Suprapubic skin (tissue), 3 donors: ENCODE data around the gene LBHD2.

ENCODE experiments used
- CTCF ChIP-seq, 2 donors: fragments of 200-600 bp in 1 of 2; fragments of 450-650 bp in 1 of 2; sonication (generic) in 1 of 2; IDR thresholded peaks; one replicate each; pipeline ENCODE4 v1.5.1; 2016 to 2019; ENCODE audit warnings: antibody characterized with exemption in 2 of 2, mild to moderate bottlenecking in 1 of 2, moderate library complexity in 1 of 2
- EP300 ChIP-seq: sonication (generic); formaldehyde crosslinking; IDR thresholded peaks from one replicate; pipeline ENCODE4 v1.6.1; 2017; ENCODE audit warnings: antibody characterized with exemption

DNA sequence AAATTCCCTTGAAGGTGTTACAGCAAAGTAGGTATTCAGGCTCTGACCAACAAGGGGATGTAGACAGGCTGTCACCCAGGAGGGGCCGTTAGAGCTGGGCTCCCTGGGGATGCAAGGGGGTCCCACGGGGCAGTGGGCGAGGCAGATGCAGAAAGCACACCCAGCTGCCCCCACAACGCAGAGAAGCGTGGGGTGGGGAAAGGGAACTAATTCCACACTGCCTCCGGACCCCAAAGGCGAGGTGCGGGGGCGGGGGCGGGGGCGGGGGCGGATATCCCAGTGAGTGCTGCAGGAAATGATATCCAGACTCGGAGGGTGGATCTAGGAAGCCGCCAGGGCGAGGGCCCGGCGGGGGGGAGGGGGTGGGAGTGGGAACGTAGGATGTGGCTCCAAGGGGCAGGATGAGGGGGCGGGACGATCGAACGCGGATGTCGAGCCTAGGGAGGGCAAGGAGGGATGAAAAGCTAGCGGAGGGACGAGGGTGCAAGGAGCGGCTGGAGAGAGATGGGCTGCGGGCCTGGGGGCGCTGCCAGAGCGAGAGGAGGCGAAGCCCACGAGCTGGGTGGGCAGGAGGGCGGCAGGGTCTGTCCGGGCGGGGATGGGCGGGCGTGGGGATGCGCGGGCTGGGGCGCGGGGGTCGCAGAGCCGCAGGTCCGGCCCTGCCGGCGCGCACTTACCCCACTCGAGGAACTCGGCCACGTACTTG lies 27.5 kb upstream of the LBHD2 start:
- no peak for TF ChIP-seq CTCF (IDR thresholded peaks at IDR 0.05)
- no peak for TF ChIP-seq EP300
